ENCODE data around the gene PTK6. TPM values are rescaled to one million over a fixed set of nuclear protein-coding genes. Genes with fewer than 3 reads are reported as not detected.
A peak's percentile ranks its signal among the peaks of the same experiment; 100 is the strongest.

PTK6 gene
- total and polyA plus RNA-seq, 2 of the 13 experiments (the other 11 are each of a cell fraction or from before 2014, with no cell fraction given): 0.08 TPM; not detected in 1

- TF ChIP-seq, protein P1, sequence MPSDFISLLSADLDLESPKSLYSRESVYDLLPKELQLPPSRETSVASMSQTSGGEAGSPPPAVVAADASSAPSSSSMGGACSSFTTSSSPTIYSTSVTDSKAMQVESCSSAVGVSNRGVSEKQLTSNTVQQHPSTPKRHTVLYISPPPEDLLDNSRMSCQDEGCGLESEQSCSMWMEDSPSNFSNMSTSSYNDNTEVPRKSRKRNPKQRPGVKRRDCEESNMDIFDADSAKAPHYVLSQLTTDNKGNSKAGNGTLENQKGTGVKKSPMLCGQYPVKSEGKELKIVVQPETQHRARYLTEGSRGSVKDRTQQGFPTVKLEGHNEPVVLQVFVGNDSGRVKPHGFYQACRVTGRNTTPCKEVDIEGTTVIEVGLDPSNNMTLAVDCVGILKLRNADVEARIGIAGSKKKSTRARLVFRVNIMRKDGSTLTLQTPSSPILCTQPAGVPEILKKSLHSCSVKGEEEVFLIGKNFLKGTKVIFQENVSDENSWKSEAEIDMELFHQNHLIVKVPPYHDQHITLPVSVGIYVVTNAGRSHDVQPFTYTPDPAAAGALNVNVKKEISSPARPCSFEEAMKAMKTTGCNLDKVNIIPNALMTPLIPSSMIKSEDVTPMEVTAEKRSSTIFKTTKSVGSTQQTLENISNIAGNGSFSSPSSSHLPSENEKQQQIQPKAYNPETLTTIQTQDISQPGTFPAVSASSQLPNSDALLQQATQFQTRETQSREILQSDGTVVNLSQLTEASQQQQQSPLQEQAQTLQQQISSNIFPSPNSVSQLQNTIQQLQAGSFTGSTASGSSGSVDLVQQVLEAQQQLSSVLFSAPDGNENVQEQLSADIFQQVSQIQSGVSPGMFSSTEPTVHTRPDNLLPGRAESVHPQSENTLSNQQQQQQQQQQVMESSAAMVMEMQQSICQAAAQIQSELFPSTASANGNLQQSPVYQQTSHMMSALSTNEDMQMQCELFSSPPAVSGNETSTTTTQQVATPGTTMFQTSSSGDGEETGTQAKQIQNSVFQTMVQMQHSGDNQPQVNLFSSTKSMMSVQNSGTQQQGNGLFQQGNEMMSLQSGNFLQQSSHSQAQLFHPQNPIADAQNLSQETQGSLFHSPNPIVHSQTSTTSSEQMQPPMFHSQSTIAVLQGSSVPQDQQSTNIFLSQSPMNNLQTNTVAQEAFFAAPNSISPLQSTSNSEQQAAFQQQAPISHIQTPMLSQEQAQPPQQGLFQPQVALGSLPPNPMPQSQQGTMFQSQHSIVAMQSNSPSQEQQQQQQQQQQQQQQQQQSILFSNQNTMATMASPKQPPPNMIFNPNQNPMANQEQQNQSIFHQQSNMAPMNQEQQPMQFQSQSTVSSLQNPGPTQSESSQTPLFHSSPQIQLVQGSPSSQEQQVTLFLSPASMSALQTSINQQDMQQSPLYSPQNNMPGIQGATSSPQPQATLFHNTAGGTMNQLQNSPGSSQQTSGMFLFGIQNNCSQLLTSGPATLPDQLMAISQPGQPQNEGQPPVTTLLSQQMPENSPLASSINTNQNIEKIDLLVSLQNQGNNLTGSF (CRISPR knock-in tag; IDR thresholded peaks at IDR 0.05): 0 out of 2 replicates have a peak, but pooled peaks have one; percentile 46
- TF ChIP-seq ZNF737 (CRISPR knock-in tag; IDR thresholded peaks at IDR 0.05; ENCODE audit: borderline replicate concordance): peak; percentile 76; the same call in 1 of the 2 replicates
- 0 out of 2 replicates have a peak, but pooled peaks have one; percentile 62 for TF ChIP-seq NR1H2 (CRISPR knock-in tag; IDR thresholded peaks at IDR 0.05; ENCODE audit: borderline replicate concordance, low read depth)
- 0 out of 2 replicates have a peak, but pooled peaks have one; percentile 34 for TF ChIP-seq ZNF746 (CRISPR knock-in tag; IDR thresholded peaks at IDR 0.05)
- peak; percentile 63 for TF ChIP-seq SP2 (CRISPR knock-in tag; IDR thresholded peaks at IDR 0.05)
- TF ChIP-seq GATAD2A (CRISPR knock-in tag; IDR thresholded peaks at IDR 0.05): peak; percentile 80; the same call in 1 of the 2 replicates
- TF ChIP-seq GPBP1L1 (CRISPR knock-in tag; IDR thresholded peaks at IDR 0.05): no peak
- TF ChIP-seq FOXP4 (CRISPR knock-in tag; IDR thresholded peaks at IDR 0.05): no peak
- no peak for TF ChIP-seq SOX6 (IDR thresholded peaks at IDR 0.05)
- TF ChIP-seq SOX6 (CRISPR knock-in tag; IDR thresholded peaks at IDR 0.05): peak; percentile 40
- no peak for TF ChIP-seq ZNF510 (CRISPR knock-in tag; IDR thresholded peaks at IDR 0.05; ENCODE audit: low read depth)
- no peak for TF ChIP-seq ZBTB14 (CRISPR knock-in tag; IDR thresholded peaks at IDR 0.05)
- 0 out of 2 replicates have a peak, but pooled peaks have one; percentile 55 for TF ChIP-seq HOXA3 (CRISPR knock-in tag; IDR thresholded peaks at IDR 0.05)
- no peak for TF ChIP-seq MTERF4 (CRISPR knock-in tag; IDR thresholded peaks at IDR 0.05)
- TF ChIP-seq ZNF614 (CRISPR knock-in tag; IDR thresholded peaks at IDR 0.05; ENCODE audit: borderline replicate concordance): peak; percentile 27; the same call in 1 of the 2 replicates
- TF ChIP-seq HNRNPK (IDR thresholded peaks at IDR 0.05; ENCODE audit: low read depth, low read length, poor library complexity, severe bottlenecking): no peak
- no peak for TF ChIP-seq ZNF546 (CRISPR knock-in tag; conservative IDR thresholded peaks at IDR 0.05)
Measured at GRCh38 chr20:63574829-63575743, 37.9 kb upstream of the PTK6 start (continued).

All from HepG2 (cell line).